ENCODE data around the gene ZNF423. TPM values are rescaled to one million over a fixed set of nuclear protein-coding genes. Genes with fewer than 3 reads are reported as not detected.

The ZNF423 gene
- total RNA-seq, 4 donors from 2014 or later: 0.67 to 3.7 (median 2.2) TPM

DNA sequence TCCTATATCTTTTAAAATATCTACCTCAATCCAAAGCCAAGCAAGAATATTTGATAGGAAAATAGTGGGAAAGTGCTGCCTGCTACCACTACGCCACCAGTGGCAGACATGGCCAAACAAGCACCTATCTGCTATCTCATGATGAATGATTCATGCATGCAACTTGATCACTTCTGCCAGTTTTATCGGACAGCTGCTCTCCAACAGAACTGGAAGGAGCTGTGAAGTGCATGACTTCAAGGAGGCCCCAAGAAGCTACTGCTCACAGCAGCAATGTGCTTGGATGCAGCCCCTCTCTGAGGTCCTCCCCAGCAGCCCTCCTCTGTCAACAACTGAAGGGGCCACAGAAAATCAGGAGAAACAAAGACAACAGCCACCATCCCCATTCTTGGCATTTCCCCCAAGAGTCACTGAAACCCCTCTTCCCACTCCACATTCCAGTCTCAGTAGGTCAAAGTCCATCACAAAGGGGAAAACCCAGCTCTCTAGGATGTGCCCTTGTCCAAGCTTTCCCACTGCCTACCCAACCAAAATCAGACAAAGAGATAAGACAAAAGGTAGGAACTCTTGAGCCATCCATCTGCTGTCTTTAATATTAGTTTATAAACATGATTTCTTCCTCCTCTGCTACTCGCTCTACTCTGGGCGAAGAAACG lies 267.1 kb downstream of the ZNF423 start:
- TF ChIP-seq POLR2A (IDR thresholded peaks at IDR 0.05): no peak
- TF ChIP-seq CTCF (IDR thresholded peaks at IDR 0.05): no peak
- WGBS, 2 donors: 77 to 83% methylated on average over 5 of the region's 5 CpGs
- peak in 1 of 2 donors; percentile 58 for DNase-seq (ENCODE audit: low spot score in 2 of 2)
- intact Hi-C loops (cut with DNase I; ENCODE audit: low total_unique reads): no loop called here
- no peak overlapping the region for H3K4me3 ChIP-seq (ENCODE audit: low read depth, poor library complexity, severe bottlenecking)

GRCh38 chr16:49588026-49588425 lies 267.9 kb downstream of the ZNF423 start:
- DNase-seq (ENCODE audit: low spot score in 2 of 2): peak in 1 of 2 donors; percentile 54
- intact Hi-C loops (cut with DNase I; ENCODE audit: low total_unique reads): no loop called here
- H3K4me3 ChIP-seq (ENCODE audit: low read depth, poor library complexity, severe bottlenecking): no peak overlapping the region
- WGBS, 2 donors: 88 to 98% methylated on average over 3 of the region's 3 CpGs
- TF ChIP-seq CTCF (IDR thresholded peaks at IDR 0.05): no peak
- no peak for TF ChIP-seq POLR2A (IDR thresholded peaks at IDR 0.05)

DNA sequence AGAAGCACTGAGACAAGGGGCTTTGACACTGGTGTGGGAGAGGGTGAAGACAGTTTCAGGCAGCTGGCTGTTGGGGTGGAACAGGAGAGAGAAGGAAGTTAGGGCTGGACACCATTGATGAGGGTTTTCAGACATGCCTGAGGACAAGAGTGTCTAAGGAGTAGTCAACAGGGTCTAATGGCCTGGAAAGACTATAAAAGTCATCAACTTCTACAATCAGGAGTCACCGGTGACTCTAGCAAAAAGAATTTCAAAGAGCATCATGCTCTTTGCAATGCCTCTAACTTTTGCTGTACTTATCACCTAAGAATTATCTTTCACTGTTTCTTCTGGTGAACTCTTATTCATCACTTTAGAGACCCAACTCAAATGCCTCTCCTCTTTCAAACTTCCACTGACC lies 268.4 kb downstream of the ZNF423 start:
- intact Hi-C loops (cut with DNase I; ENCODE audit: low total_unique reads): no loop called here
- no peak for TF ChIP-seq CTCF (IDR thresholded peaks at IDR 0.05)
- no peak for TF ChIP-seq POLR2A (IDR thresholded peaks at IDR 0.05)
- no peak for DNase-seq (ENCODE audit: low spot score in 2 of 2)
- WGBS, 2 donors: 95 to 96% methylated on average over 1 of the region's 1 CpG
- H3K4me3 ChIP-seq (ENCODE audit: low read depth, poor library complexity, severe bottlenecking): no peak overlapping the region

DNA sequence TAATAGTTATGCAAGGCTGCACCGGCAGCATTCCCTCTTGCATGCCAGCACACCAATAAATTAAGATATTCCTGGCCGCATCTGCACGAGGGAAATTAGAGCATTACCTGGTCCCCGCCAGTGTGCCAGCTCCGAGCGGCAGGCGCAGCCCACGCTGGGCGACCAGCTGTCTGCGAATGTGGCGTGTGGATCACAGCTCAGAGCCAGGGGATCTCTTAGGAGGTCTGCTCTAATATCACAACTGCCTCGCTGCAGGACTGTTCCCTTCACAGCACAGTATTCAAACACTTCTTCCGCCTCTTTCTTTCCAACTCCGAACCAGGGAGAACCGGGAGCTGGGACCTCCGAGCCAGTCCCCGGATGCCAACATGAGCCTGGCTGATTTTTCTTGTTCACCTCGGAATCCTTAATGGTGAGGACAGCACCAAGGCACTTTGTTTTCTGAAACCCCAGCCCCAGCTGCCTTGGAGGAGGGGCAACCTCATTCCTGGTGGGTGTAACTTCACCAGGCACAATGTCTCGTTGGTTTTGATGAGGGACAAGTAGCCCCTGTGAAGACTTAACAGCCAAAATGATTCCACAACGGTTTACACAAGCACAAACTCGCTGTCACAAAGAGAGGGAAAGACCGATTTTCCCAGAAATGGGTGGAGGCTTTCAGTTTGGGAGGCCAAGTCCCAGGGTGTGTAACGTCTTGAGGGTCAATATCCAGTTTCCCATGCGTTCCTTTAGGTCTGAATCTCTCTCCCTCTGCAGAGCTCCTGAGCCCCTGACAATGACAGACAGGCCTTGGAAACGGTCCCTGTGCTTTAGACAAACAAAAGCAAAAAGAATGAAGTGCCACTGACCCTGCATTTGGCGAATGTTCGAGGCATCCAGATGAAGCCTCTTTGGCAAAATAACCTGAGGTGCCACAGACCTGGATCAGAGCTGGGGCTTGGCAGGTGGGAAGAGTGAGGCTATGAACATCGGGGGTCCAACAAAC lies 269.2 kb downstream of the ZNF423 start:
- peak in 1 of 2 donors; percentile 53 for DNase-seq (ENCODE audit: low spot score in 2 of 2)
- intact Hi-C loops (cut with DNase I; ENCODE audit: low total_unique reads): no loop called here

More for the DNA sequence above, 269.2 kb downstream of the ZNF423 start:
- TF ChIP-seq POLR2A (IDR thresholded peaks at IDR 0.05) (no peak), CTCF (IDR thresholded peaks at IDR 0.05) (no peak)
- WGBS, 2 donors: 71 to 81% methylated on average over 28 of the region's 28 CpGs
- no peak overlapping the region for H3K4me3 ChIP-seq (ENCODE audit: low read depth, poor library complexity, severe bottlenecking)

All from lower leg skin (tissue), 4 donors.